ENCODE results near the gene RBM33. TPM values are rescaled to one million over a fixed set of nuclear protein-coding genes. Genes with fewer than 3 reads are reported as not detected.

The RBM33 gene
- total RNA-seq, 1 donor from 2014 or later = 30.8 TPM

- no peak for TF ChIP-seq CTCF (IDR thresholded peaks at IDR 0.05; ENCODE audit: borderline replicate concordance)
- Histone ChIP-seq H3K4me1 (peaks cover 37% of the 10 kb centered on the region), H3K9me3 (replicated peaks) (no peaks in the 10 kb centered on the region), H3K36me3 (no peaks in the 10 kb centered on the region), H3K4me3 (peak within 1 kb of the TSS; percentile 9), H3K27me3 (ENCODE audit: low read depth) (peaks cover 100% of the 10 kb centered on the region), H3K27ac (replicated peaks) (no peak within 1 kb of the TSS)
- intact Hi-C loops (cut with micrococcal nuclease) = no loop called here
- no peak for DNase-seq
Measured at GRCh38 chr7:155811895-155812761, 167.7 kb downstream of the RBM33 start, which contains the start of gene SHH. Gene SHH, minus strand, starts transcription at chr7:155812463. Its CDS starts 341 bp downstream, at chr7:155812122.

- intact Hi-C loops (cut with micrococcal nuclease) = no loop called here
- H3K27me3 ChIP-seq (ENCODE audit: low read depth) = peaks cover 99% of the 10 kb centered on the region
- no peak for DNase-seq
Measured at GRCh38 chr7:155813125-155813524, 168.7 kb downstream of the RBM33 start.

GRCh38 chr7:155813546-155814315 lies 169.3 kb downstream of the RBM33 start:
- no peak for DNase-seq
- H3K27me3 ChIP-seq (ENCODE audit: low read depth) = peaks cover 99% of the 10 kb centered on the region
- peaks cover 28% of the 10 kb centered on the region for H3K4me1 ChIP-seq
- intact Hi-C loops (cut with micrococcal nuclease) = no loop called here
- TF ChIP-seq CTCF (IDR thresholded peaks at IDR 0.05; ENCODE audit: borderline replicate concordance) = no peak
- no peak overlapping the region for H3K4me3 ChIP-seq
- no peaks in the 10 kb centered on the region for H3K36me3 ChIP-seq
- H3K9me3 ChIP-seq (replicated peaks) = no peaks in the 10 kb centered on the region
- H3K27ac ChIP-seq (replicated peaks) = no peak overlapping the region

More at GRCh38 chr7:155813125-155813524, 168.7 kb downstream of the RBM33 start:
- no peak for TF ChIP-seq CTCF (IDR thresholded peaks at IDR 0.05; ENCODE audit: borderline replicate concordance)
- Histone ChIP-seq H3K4me1 (peaks cover 34% of the 10 kb centered on the region), H3K27ac (replicated peaks) (no peak overlapping the region), H3K4me3 (no peak overlapping the region), H3K9me3 (replicated peaks) (no peaks in the 10 kb centered on the region), H3K36me3 (no peaks in the 10 kb centered on the region)

- no peak for DNase-seq
- H3K9me3 ChIP-seq (replicated peaks) = no peaks in the 10 kb centered on the region
- H3K27ac ChIP-seq (replicated peaks) = no peak overlapping the region
- intact Hi-C loops (cut with micrococcal nuclease) = no loop called here
- peaks cover 99% of the 10 kb centered on the region for H3K27me3 ChIP-seq (ENCODE audit: low read depth)
- H3K36me3 ChIP-seq = no peaks in the 10 kb centered on the region
- TF ChIP-seq CTCF (IDR thresholded peaks at IDR 0.05; ENCODE audit: borderline replicate concordance) = no peak
- no peak overlapping the region for H3K4me3 ChIP-seq
- H3K4me1 ChIP-seq = peaks cover 19% of the 10 kb centered on the region
Measured at GRCh38 chr7:155814316-155815276, 170.1 kb downstream of the RBM33 start.
